Kidney (tissue), 14 donors: ENCODE results near the gene CCDC13. TPM values are rescaled to one million over a fixed set of nuclear protein-coding genes. Genes with fewer than 3 reads are reported as not detected.

Experiments
- DNase-seq, 5 donors: peaks; one replicate each; pipeline ENCODE4 v3.0.0-alpha.2; 2013 to 2020
- FAIRE-seq: peaks from 2 replicates; lab custom pipeline; 2012; peaks lifted over from hg19 to GRCh38; lab: Jason Lieb, UNC
- H3K27ac ChIP-seq, 2 donors: one replicate each; pipeline ENCODE4 v1.7.0; 2013; ENCODE audit warnings: low read depth in 2 of 2, low read length in 2 of 2, inconsistent platforms in 1 of 2
- H3K27me3 ChIP-seq: one replicate; pipeline ENCODE4 v1.7.1; 2013; ENCODE audit warnings: low read length, inconsistent platforms; ENCODE audit not compliant: control insufficient read depth, insufficient read depth
- H3K36me3 ChIP-seq, 3 donors: one replicate each; pipeline versions ENCODE4 v1.7.0 to v1.7.1; 2013; ENCODE audit warnings: low read length in 3 of 3, control low read depth in 1 of 3, inconsistent platforms in 1 of 3; ENCODE audit not compliant: insufficient read depth in 3 of 3, control insufficient read depth in 2 of 3
- H3K4me1 ChIP-seq, 3 donors: one replicate each; pipeline versions ENCODE4 v1.7.0 to v1.7.1; 2013; ENCODE audit warnings: low read length in 3 of 3, inconsistent platforms in 1 of 3, low read depth in 1 of 3; ENCODE audit not compliant: control insufficient read depth in 2 of 3, insufficient read depth in 2 of 3
- H3K4me3 ChIP-seq, 3 donors: one replicate each; pipeline versions ENCODE4 v1.7.0 to v1.8.1; 2013; ENCODE audit warnings: low read length in 3 of 3, control low read depth in 1 of 3, inconsistent platforms in 1 of 3
- H3K9ac ChIP-seq, 3 donors: one replicate each; pipeline versions ENCODE4 v1.7.0 to v1.7.1; 2013; ENCODE audit warnings: low read length in 3 of 3, control low read depth in 1 of 3, inconsistent platforms in 1 of 3
- H3K9me3 ChIP-seq, 3 donors: one replicate each; pipeline versions ENCODE4 v1.7.0 to v1.7.1; 2013; ENCODE audit warnings: low read length in 3 of 3, control low read depth in 1 of 3, inconsistent platforms in 1 of 3; ENCODE audit not compliant: control insufficient read depth in 2 of 3, insufficient read depth in 1 of 3
- intact Hi-C: fragments of 100-400 bp; cut with DNase I; formaldehyde crosslinking; loops from one replicate; pipeline ENCODE4 v1.11.1; 2022
- polyA plus RNA-seq: library from polyadenylated mRNA; stranded (reverse); fragments of 350-450 nt; fragmentation: Illumina TruSeq; extraction: RNeasy Lipid Tissue Mini Kit (QIAGEN cat#74804); gene quantifications from one replicate; pipeline ENCODE4 v1.2.3, GENCODE V29; 2014; ENCODE audit warnings: low read depth, low replicate concordance; ENCODE audit not compliant: insufficient read depth
- total RNA-seq: library from RNA; stranded (reverse); fragmentation: NEBNext Ultra II Directional; extraction: Animal tissue kit (Norgen Biotek cat#: 25700); gene quantifications from one replicate; pipeline ENCODE4 v1.2.1, GENCODE V29; 2021
- TF ChIP-seq, protein P1 (sequence below): IDR thresholded peaks from 3 replicates; pipeline ENCODE4 v1.5.1; 2012; ENCODE audit warnings: mild to moderate bottlenecking, moderate library complexity, borderline replicate concordance; ENCODE audit not compliant: insufficient read depth; ENCODE audit errors: extremely low read depth
- donor health status: control.
- donor health status: control.
- donor health status: control.
- donor health status: control.
- donor health status: control.
- donor health status: DM: yes; HTN: yes; CAD: no.
- donor health status: Normal renal cell carcinoma (clear cell type).

The CCDC13 gene
- total and polyA plus RNA-seq, 2 donors from 2014 or later = 5.3 to 7.0 TPM

DNA sequence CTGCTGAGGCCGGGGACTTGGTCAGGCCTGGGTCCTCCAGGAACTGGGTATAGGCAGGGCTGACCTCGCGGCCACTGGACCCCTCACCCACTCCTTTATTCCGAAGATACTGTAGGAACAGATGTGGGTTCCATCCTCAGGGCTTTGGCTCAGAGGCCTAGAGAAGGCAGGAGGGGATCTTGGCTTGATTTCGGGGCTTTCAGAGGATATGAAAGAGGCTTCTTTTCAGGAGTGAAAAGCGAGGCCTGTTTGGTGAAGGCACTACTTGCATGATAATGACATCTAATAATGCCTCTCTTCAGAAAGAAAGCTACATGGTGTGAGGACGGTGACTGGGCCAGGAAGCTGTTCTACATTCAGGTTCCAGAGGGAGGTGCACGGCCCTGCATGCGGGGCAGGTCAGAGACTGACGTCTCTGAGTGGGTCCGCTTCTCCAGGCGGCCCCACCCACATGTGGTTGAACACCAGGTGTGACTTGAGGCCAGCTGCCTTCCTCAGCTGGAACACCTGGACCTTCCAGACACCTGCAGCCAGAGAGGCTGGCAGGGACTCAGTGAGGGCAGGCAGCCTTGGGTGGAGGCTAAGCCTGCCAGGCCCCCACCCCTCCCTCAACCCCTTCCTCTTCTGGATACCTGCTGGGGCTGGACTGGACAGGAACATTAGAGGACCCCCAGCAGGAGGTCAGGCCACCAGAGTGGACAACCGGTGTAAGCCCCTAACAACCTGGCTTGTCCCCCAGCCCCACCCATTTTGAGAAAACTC is 39.4 kb downstream of the CCDC13 start:
- Histone ChIP-seq H3K27ac (no peak overlapping the region), H3K9ac (no peak overlapping the region), H3K4me3 (no peak overlapping the region), H3K36me3 (no peaks in the 10 kb centered on the region), H3K27me3 (no peaks in the 10 kb centered on the region), H3K4me1 (no peaks in the 10 kb centered on the region), H3K9me3 (no peaks in the 10 kb centered on the region)
- TF ChIP-seq, protein P1, sequence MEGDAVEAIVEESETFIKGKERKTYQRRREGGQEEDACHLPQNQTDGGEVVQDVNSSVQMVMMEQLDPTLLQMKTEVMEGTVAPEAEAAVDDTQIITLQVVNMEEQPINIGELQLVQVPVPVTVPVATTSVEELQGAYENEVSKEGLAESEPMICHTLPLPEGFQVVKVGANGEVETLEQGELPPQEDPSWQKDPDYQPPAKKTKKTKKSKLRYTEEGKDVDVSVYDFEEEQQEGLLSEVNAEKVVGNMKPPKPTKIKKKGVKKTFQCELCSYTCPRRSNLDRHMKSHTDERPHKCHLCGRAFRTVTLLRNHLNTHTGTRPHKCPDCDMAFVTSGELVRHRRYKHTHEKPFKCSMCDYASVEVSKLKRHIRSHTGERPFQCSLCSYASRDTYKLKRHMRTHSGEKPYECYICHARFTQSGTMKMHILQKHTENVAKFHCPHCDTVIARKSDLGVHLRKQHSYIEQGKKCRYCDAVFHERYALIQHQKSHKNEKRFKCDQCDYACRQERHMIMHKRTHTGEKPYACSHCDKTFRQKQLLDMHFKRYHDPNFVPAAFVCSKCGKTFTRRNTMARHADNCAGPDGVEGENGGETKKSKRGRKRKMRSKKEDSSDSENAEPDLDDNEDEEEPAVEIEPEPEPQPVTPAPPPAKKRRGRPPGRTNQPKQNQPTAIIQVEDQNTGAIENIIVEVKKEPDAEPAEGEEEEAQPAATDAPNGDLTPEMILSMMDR = no peak
- DNase-seq (no peak), FAIRE-seq (no peak)
- intact Hi-C loops = no loop called here

DNA sequence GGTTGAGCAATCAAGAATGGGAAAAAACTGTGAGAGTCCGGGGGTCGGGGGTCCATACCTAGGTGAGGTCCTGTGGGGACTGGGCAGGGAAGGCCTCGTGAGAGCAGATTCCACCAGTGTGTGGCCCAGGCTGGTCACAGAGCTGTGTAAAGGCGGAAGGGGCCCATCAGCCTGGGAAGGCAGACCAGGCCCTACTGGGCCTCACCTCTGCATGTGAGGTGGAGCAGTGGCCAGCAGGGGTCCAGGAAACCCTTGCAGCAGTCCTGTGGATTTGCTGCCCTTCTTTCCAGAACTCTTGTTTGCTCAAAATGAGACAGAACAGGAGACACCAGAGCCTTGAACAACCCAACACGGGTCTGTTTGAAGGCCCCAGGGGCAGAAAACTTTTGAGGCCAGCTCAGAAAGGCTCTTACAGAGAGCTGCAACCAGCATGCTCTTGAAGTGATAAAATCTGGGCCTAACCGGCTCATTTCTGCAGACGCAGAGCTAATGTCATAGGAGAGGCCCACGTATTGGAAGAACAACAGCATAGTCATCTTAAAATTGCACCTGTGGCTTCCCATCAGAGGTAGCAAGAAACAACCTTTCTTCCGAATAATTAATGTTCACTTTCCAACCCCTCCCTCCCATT is 40.1 kb downstream of the CCDC13 start:
- H3K4me1 ChIP-seq = no peaks in the 10 kb centered on the region
- FAIRE-seq (no peak), DNase-seq (no peak)
- no peaks in the 10 kb centered on the region for H3K9me3 ChIP-seq
- intact Hi-C loops = no loop called here
- no peaks in the 10 kb centered on the region for H3K27me3 ChIP-seq
- TF ChIP-seq, protein P1 = no peak
- no peak overlapping the region for H3K4me3 ChIP-seq
- no peak overlapping the region for H3K27ac ChIP-seq
- no peaks in the 10 kb centered on the region for H3K36me3 ChIP-seq
- H3K9ac ChIP-seq = no peak overlapping the region

- no peak overlapping the region for H3K9ac ChIP-seq
- no peak overlapping the region for H3K4me3 ChIP-seq
- TF ChIP-seq, protein P1 = no peak
- H3K27me3 ChIP-seq = no peaks in the 10 kb centered on the region
- no peak overlapping the region for H3K27ac ChIP-seq
- no peaks in the 10 kb centered on the region for H3K4me1 ChIP-seq
- H3K36me3 ChIP-seq = no peaks in the 10 kb centered on the region
- intact Hi-C loops = no loop called here
- H3K9me3 ChIP-seq = no peaks in the 10 kb centered on the region
- no peak for FAIRE-seq
- DNase-seq = no peak
Observed at GRCh38 chr3:42732196-42732828, 40.7 kb downstream of the CCDC13 start.
